Measurements from ENCODE around the gene ZNF397. TPM values are rescaled to one million over a fixed set of nuclear protein-coding genes. Genes with fewer than 3 reads are reported as not detected.

ZNF397 gene
- total and polyA plus RNA-seq, 2 donors from 2014 or later: 15.5 to 28.6 TPM

DNA sequence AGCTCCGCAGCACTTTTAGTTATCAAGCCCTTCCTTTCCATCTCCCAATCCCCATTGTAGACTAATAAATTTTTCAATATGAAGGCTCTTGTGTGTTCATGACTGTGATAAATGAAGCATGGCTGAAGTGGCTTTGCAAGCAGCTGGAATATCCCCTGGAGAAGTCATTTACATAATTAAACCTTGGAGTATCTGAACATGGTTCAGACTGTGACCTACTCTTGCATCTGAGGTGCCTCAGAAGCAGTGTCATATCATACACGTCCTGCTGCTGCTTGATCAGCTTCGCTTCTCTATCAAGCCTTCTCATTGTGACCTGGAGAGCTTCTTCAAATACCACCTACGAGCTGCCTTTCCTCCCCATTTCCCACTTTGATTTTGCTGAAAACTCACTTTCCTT is 48.4 kb upstream of the ZNF397 start:
- no peak for DNase-seq
- Histone ChIP-seq H3K36me3 (ENCODE audit: control insufficient read depth in 2 of 3, insufficient read depth in 3 of 3, low read length in 3 of 3) (no peaks in the 10 kb centered on the region), H3K27ac (ENCODE audit: low read depth in 2 of 2, low read length in 2 of 2) (no peak overlapping the region), H3K4me3 (ENCODE audit: low read length in 3 of 3) (no peak overlapping the region), H3K9ac (ENCODE audit: low read length in 3 of 3) (no peak overlapping the region), H3K9me3 (ENCODE audit: control insufficient read depth in 2 of 3, insufficient read depth in 1 of 3, low read length in 3 of 3) (no peaks in the 10 kb centered on the region), H3K27me3 (ENCODE audit: control insufficient read depth, insufficient read depth, low read length) (no peaks in the 10 kb centered on the region), H3K4me1 (ENCODE audit: control insufficient read depth in 2 of 3, insufficient read depth in 2 of 3, low read depth in 1 of 3, low read length in 3 of 3) (no peaks in the 10 kb centered on the region)
- intact Hi-C loops (cut with DNase I): no loop called here
- no peak for FAIRE-seq
- TF ChIP-seq, protein P1, sequence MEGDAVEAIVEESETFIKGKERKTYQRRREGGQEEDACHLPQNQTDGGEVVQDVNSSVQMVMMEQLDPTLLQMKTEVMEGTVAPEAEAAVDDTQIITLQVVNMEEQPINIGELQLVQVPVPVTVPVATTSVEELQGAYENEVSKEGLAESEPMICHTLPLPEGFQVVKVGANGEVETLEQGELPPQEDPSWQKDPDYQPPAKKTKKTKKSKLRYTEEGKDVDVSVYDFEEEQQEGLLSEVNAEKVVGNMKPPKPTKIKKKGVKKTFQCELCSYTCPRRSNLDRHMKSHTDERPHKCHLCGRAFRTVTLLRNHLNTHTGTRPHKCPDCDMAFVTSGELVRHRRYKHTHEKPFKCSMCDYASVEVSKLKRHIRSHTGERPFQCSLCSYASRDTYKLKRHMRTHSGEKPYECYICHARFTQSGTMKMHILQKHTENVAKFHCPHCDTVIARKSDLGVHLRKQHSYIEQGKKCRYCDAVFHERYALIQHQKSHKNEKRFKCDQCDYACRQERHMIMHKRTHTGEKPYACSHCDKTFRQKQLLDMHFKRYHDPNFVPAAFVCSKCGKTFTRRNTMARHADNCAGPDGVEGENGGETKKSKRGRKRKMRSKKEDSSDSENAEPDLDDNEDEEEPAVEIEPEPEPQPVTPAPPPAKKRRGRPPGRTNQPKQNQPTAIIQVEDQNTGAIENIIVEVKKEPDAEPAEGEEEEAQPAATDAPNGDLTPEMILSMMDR (IDR thresholded peaks at IDR 0.05; ENCODE audit: borderline replicate concordance, extremely low read depth, insufficient read depth): no peak

DNA sequence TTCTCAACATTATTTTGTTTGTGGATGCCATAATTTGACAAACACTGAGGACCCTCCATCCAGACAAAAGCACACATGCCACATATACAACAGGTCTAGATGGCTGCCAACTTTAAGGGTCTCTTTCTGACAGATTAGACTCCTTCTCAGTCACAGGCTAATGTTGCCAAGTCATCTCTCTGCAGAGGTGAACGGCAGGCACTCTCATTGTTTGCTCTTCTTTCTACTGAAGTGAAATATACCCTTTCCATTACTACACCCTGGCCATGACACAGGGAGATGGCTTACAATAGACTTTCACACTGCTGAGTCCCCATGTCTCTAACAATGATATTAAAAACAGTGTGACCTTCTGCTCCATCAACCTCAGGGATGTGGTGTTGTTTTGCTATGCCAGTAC is 47.5 kb upstream of the ZNF397 start:
- Histone ChIP-seq H3K9ac (ENCODE audit: low read length in 3 of 3) (no peak overlapping the region), H3K9me3 (ENCODE audit: control insufficient read depth in 2 of 3, insufficient read depth in 1 of 3, low read length in 3 of 3) (no peaks in the 10 kb centered on the region), H3K4me3 (ENCODE audit: low read length in 3 of 3) (no peak overlapping the region), H3K36me3 (ENCODE audit: control insufficient read depth in 2 of 3, insufficient read depth in 3 of 3, low read length in 3 of 3) (no peaks in the 10 kb centered on the region), H3K27me3 (ENCODE audit: control insufficient read depth, insufficient read depth, low read length) (no peaks in the 10 kb centered on the region), H3K4me1 (ENCODE audit: control insufficient read depth in 2 of 3, insufficient read depth in 2 of 3, low read depth in 1 of 3, low read length in 3 of 3) (no peaks in the 10 kb centered on the region), H3K27ac (ENCODE audit: low read depth in 2 of 2, low read length in 2 of 2) (no peak overlapping the region)
- TF ChIP-seq, protein P1 (IDR thresholded peaks at IDR 0.05; ENCODE audit: borderline replicate concordance, extremely low read depth, insufficient read depth): no peak
- FAIRE-seq: no peak
- intact Hi-C loops (cut with DNase I): no loop called here
- no peak for DNase-seq

DNA sequence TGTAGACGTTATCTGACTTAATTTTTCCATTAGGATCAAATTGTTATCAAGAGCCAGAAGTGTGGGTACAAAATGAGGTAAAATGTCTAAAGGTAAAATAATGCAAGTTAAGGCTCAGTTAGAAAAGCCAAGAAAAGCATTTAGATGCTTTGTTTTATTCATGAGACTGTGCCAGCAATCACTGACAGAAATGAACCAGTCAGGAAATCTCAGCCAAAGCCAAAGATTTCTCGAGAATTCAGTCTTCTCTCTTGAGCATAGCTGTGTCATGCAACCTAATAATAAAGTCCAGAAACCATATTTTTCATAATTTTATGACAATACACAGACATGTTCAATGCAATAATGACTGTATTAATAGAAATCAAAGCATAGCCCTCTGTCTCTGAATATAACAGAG is 43.5 kb upstream of the ZNF397 start:
- TF ChIP-seq, protein P1 (IDR thresholded peaks at IDR 0.05; ENCODE audit: borderline replicate concordance, extremely low read depth, insufficient read depth): no peak
- Histone ChIP-seq H3K27ac (ENCODE audit: low read depth in 2 of 2, low read length in 2 of 2) (no peak overlapping the region), H3K4me3 (ENCODE audit: low read length in 3 of 3) (no peak overlapping the region), H3K36me3 (ENCODE audit: control insufficient read depth in 2 of 3, insufficient read depth in 3 of 3, low read length in 3 of 3) (no peaks in the 10 kb centered on the region), H3K9ac (ENCODE audit: low read length in 3 of 3) (no peak overlapping the region), H3K9me3 (ENCODE audit: control insufficient read depth in 2 of 3, insufficient read depth in 1 of 3, low read length in 3 of 3) (no peaks in the 10 kb centered on the region), H3K27me3 (ENCODE audit: control insufficient read depth, insufficient read depth, low read length) (no peaks in the 10 kb centered on the region), H3K4me1 (ENCODE audit: control insufficient read depth in 2 of 3, insufficient read depth in 2 of 3, low read depth in 1 of 3, low read length in 3 of 3) (no peaks in the 10 kb centered on the region)
- FAIRE-seq: no peak
- intact Hi-C loops (cut with DNase I): no loop called here
- DNase-seq: no peak

DNA sequence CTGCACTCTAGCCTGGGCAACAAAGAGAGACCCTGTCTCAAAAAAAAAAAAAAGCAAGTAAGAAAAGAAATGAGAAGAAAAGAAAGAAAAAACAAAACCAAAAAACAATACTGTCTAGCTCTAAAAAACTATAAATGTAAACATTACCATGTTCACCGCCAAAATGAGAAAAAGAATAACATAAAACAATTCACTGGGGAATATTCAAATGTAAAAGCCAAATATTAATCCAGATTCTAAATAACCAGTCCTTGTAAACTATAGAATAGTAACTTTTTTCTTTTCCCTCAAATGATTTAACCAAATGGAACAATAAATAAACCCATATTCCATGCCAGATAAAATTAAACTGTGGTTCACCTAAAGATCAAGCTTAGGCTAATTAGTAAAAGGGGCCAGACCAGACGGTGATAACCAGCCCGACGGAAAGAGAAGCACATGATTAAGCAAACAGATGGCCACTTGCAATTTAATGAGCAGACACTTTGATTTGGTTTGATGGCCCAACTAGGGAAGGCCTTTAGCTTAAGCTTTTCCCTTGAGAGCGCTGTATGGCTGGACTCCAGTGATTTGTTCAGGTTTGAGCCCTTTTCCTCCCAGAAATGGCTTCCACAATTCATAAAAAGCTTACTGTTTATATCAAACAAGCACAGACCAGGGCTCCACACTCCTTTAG is 39.4 kb upstream of the ZNF397 start:
- no peak for DNase-seq
- H3K36me3 ChIP-seq (ENCODE audit: control insufficient read depth in 2 of 3, insufficient read depth in 3 of 3, low read length in 3 of 3): no peaks in the 10 kb centered on the region
- no peaks in the 10 kb centered on the region for H3K27me3 ChIP-seq (ENCODE audit: control insufficient read depth, insufficient read depth, low read length)
- FAIRE-seq: no peak
- TF ChIP-seq, protein P1 (IDR thresholded peaks at IDR 0.05; ENCODE audit: borderline replicate concordance, extremely low read depth, insufficient read depth): no peak
- H3K4me3 ChIP-seq (ENCODE audit: low read length in 3 of 3): no peak overlapping the region
- H3K9me3 ChIP-seq (ENCODE audit: control insufficient read depth in 2 of 3, insufficient read depth in 1 of 3, low read length in 3 of 3): peaks cover 0 to 2% (median 0%) of the 10 kb centered on the region in 3 donors
- intact Hi-C loops (cut with DNase I): no loop called here
- H3K4me1 ChIP-seq (ENCODE audit: control insufficient read depth in 2 of 3, insufficient read depth in 2 of 3, low read depth in 1 of 3, low read length in 3 of 3): no peaks in the 10 kb centered on the region
- H3K27ac ChIP-seq (ENCODE audit: low read depth in 2 of 2, low read length in 2 of 2): no peak overlapping the region
- no peak overlapping the region for H3K9ac ChIP-seq (ENCODE audit: low read length in 3 of 3)
